ENCODE measurements around the gene P3H3. TPM values are rescaled to one million over a fixed set of nuclear protein-coding genes. Genes with fewer than 3 reads are reported as not detected.

P3H3 gene
- polyA plus RNA-seq, 1 donor (not counting 4 experiments of a cell fraction or from before 2014, with no cell fraction given): 3.9 TPM

- H3K27me3 ChIP-seq (ENCODE audit: control insufficient read depth, extremely low read depth, insufficient read depth, low read length): peaks cover 35% of the 10 kb centered on the region
- H3K36me3 ChIP-seq (ENCODE audit: control insufficient read depth in 2 of 2, extremely low read depth in 1 of 2, insufficient read depth in 2 of 2, low read length in 2 of 2): no peaks in the 10 kb centered on the region
- TF ChIP-seq, protein P1, sequence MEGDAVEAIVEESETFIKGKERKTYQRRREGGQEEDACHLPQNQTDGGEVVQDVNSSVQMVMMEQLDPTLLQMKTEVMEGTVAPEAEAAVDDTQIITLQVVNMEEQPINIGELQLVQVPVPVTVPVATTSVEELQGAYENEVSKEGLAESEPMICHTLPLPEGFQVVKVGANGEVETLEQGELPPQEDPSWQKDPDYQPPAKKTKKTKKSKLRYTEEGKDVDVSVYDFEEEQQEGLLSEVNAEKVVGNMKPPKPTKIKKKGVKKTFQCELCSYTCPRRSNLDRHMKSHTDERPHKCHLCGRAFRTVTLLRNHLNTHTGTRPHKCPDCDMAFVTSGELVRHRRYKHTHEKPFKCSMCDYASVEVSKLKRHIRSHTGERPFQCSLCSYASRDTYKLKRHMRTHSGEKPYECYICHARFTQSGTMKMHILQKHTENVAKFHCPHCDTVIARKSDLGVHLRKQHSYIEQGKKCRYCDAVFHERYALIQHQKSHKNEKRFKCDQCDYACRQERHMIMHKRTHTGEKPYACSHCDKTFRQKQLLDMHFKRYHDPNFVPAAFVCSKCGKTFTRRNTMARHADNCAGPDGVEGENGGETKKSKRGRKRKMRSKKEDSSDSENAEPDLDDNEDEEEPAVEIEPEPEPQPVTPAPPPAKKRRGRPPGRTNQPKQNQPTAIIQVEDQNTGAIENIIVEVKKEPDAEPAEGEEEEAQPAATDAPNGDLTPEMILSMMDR (optimal IDR thresholded peaks at IDR 0.05 in 1 of 3, IDR thresholded peaks at IDR 0.05 in 1 of 3, conservative IDR thresholded peaks at IDR 0.05 in 1 of 3; ENCODE audit: extremely low read depth in 1 of 3, insufficient read depth in 2 of 3, low read length in 3 of 3): no peak
- no peak for TF ChIP-seq EZH2 (IDR thresholded peaks at IDR 0.05; ENCODE audit: low read length)
- H3K4me1 ChIP-seq (ENCODE audit: control insufficient read depth, extremely low read depth, insufficient read depth, low read length): peaks cover 6% of the 10 kb centered on the region
- no peaks in the 10 kb centered on the region for H4K20me1 ChIP-seq (ENCODE audit: control insufficient read depth, extremely low read depth, insufficient read depth, low read length)
- dilution Hi-C loops (cut with MboI; ENCODE audit: extremely low pct_ligation_motif_present, low sequenced_read_pairs): no loop called here
- DNase-seq (ENCODE audit: low read depth, low spot score): no peak
- H2AFZ ChIP-seq (ENCODE audit: control insufficient read depth, low read length): no peak overlapping the region
- H3K4me3 ChIP-seq (ENCODE audit: control insufficient read depth in 2 of 3, extremely low read depth in 1 of 3, insufficient read depth in 2 of 3, low read depth in 1 of 3, low read length in 3 of 3): no peak overlapping the region
- no peak overlapping the region for H3K9ac ChIP-seq (ENCODE audit: control insufficient read depth, extremely low read depth, insufficient read depth, low read length)
- H3K4me2 ChIP-seq (ENCODE audit: control insufficient read depth, extremely low read depth, insufficient read depth, low read depth, low read length): no peak overlapping the region
- H3K79me2 ChIP-seq (ENCODE audit: control insufficient read depth, insufficient read depth, low read length): no peaks in the 10 kb centered on the region
- no peaks in the 10 kb centered on the region for H3K9me3 ChIP-seq (ENCODE audit: control insufficient read depth, low read depth, low read length)
- no peak for FAIRE-seq
- no peaks in the 10 kb centered on the region for H3K9me1 ChIP-seq (ENCODE audit: control insufficient read depth, extremely low read depth, insufficient read depth, low read length)
- H3K27ac ChIP-seq (ENCODE audit: control insufficient read depth, insufficient read depth, low read length): no peak overlapping the region
Measured at GRCh38 chr12:6830286-6830890, 2.2 kb downstream of the P3H3 start.

- dilution Hi-C loops (cut with MboI; ENCODE audit: extremely low pct_ligation_motif_present, low sequenced_read_pairs): no loop called here
- no peak overlapping the region for H3K9ac ChIP-seq (ENCODE audit: control insufficient read depth, extremely low read depth, insufficient read depth, low read length)
- no peaks in the 10 kb centered on the region for H3K9me3 ChIP-seq (ENCODE audit: control insufficient read depth, low read depth, low read length)
- H3K79me2 ChIP-seq (ENCODE audit: control insufficient read depth, insufficient read depth, low read length): no peaks in the 10 kb centered on the region
- FAIRE-seq: no peak
- H4K20me1 ChIP-seq (ENCODE audit: control insufficient read depth, extremely low read depth, insufficient read depth, low read length): no peaks in the 10 kb centered on the region
- no peaks in the 10 kb centered on the region for H3K36me3 ChIP-seq (ENCODE audit: control insufficient read depth in 2 of 2, extremely low read depth in 1 of 2, insufficient read depth in 2 of 2, low read length in 2 of 2)
- no peak overlapping the region for H3K4me2 ChIP-seq (ENCODE audit: control insufficient read depth, extremely low read depth, insufficient read depth, low read depth, low read length)
- no peak overlapping the region for H2AFZ ChIP-seq (ENCODE audit: control insufficient read depth, low read length)
- H3K4me3 ChIP-seq (ENCODE audit: control insufficient read depth in 2 of 3, extremely low read depth in 1 of 3, insufficient read depth in 2 of 3, low read depth in 1 of 3, low read length in 3 of 3): no peak overlapping the region
- H3K4me1 ChIP-seq (ENCODE audit: control insufficient read depth, extremely low read depth, insufficient read depth, low read length): peaks cover 5% of the 10 kb centered on the region
- DNase-seq (ENCODE audit: low read depth, low spot score): no peak
- TF ChIP-seq EZH2 (IDR thresholded peaks at IDR 0.05; ENCODE audit: low read length): no peak
- TF ChIP-seq, protein P1 (optimal IDR thresholded peaks at IDR 0.05 in 1 of 3, IDR thresholded peaks at IDR 0.05 in 1 of 3, conservative IDR thresholded peaks at IDR 0.05 in 1 of 3; ENCODE audit: extremely low read depth in 1 of 3, insufficient read depth in 2 of 3, low read length in 3 of 3): no peak
- H3K27ac ChIP-seq (ENCODE audit: control insufficient read depth, insufficient read depth, low read length): no peak overlapping the region
- peaks cover 29% of the 10 kb centered on the region for H3K27me3 ChIP-seq (ENCODE audit: control insufficient read depth, extremely low read depth, insufficient read depth, low read length)
- no peaks in the 10 kb centered on the region for H3K9me1 ChIP-seq (ENCODE audit: control insufficient read depth, extremely low read depth, insufficient read depth, low read length)
Measured at GRCh38 chr12:6830999-6831398, 2.8 kb downstream of the P3H3 start.

All from keratinocyte (primary cell).